Peyer's patch (tissue), 4 donors: ENCODE data around the gene TAPT1.

Source experiments
- CTCF ChIP-seq, 6 experiments: fragments of 450-650 bp in 4 of 6; fragments of 200-600 bp in 2 of 6; sonication (generic) in 1 of 6; IDR thresholded peaks; one replicate each; pipeline ENCODE4 v1.5.1; 2017 to 2019; ENCODE audit warnings: antibody characterized with exemption in 6 of 6, mild to moderate bottlenecking in 3 of 6, moderate library complexity in 1 of 6
- POLR2A ChIP-seq, 2 donors: fragments of 450-650 bp; IDR thresholded peaks; one replicate each; pipeline ENCODE4 v1.5.1; 2017; ENCODE audit warnings: antibody characterized with exemption in 2 of 2, mild to moderate bottlenecking in 2 of 2, moderate library complexity in 2 of 2

DNA sequence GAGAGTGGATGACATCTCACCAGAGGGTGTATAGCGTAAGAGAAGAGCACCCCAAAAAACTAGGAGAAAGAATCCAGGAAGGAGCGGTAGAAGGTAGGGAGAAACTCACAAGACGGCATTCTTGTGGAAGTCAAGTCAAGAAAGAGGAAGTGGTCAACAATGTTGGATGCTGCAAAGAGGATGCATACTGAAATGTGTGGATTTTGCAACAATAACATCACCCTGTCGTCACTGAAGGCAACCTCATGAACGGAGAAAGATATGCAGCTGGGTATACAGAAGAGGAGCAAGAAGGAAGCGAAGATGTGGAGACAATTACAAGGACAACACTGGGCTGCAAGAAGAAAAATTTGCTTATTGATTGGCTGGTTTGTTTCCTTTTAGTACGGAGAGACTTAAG lies 11.4 kb upstream of the TAPT1 start:
- TF ChIP-seq CTCF (IDR thresholded peaks at IDR 0.05) (no peak), POLR2A (IDR thresholded peaks at IDR 0.05) (no peak)
